ENCODE data around the gene C1orf122.

DNA sequence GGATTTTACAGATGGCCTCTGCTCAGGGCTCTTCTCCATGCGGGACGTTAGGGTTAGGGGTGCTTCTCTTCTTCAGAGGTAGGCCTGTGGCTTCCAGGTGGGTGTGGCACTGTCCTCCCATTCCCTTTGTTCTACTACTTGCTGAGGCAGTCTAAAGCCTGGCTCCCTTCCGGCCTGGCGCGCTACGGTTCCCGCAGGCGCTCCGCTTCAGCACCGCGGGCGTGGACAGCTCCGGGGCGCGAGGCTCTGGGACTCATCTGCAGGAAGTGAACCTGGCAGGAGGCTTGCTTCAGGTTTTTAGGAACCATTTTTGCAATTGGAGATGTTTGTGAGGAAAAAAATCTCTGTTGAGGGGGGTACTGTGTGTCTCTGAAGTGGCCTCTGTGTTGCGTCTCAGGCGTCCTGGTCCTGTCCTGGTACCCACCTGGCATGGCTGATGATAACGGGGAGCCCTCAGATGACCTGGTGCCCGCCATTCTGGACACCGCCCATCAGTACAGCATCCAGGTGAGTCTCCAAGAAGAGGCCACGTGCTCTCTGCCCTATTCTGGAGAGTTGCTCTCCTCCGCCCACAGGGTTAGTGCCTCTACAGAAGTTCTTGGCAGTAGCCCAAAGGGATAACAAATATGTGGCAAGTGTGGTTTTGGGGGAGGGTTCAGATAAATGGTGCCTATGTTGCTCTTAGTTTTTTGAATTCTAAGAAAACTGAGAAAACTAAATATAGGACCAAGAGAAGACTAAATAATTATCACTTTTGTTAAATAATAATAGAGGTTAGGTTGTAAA is 12.1 kb upstream of the C1orf122 start:
- no peak for TF ChIP-seq ZNF565 (CRISPR knock-in tag; conservative IDR thresholded peaks at IDR 0.05; ENCODE audit: low read depth)
- TF ChIP-seq, protein P1, sequence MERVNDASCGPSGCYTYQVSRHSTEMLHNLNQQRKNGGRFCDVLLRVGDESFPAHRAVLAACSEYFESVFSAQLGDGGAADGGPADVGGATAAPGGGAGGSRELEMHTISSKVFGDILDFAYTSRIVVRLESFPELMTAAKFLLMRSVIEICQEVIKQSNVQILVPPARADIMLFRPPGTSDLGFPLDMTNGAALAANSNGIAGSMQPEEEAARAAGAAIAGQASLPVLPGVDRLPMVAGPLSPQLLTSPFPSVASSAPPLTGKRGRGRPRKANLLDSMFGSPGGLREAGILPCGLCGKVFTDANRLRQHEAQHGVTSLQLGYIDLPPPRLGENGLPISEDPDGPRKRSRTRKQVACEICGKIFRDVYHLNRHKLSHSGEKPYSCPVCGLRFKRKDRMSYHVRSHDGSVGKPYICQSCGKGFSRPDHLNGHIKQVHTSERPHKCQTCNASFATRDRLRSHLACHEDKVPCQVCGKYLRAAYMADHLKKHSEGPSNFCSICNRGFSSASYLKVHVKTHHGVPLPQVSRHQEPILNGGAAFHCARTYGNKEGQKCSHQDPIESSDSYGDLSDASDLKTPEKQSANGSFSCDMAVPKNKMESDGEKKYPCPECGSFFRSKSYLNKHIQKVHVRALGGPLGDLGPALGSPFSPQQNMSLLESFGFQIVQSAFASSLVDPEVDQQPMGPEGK (CRISPR knock-in tag; IDR thresholded peaks at IDR 0.05; ENCODE audit: borderline replicate concordance), result no peak
- no peak for TF ChIP-seq ZNF8 (CRISPR knock-in tag; IDR thresholded peaks at IDR 0.05)
- TF ChIP-seq RARB (CRISPR knock-in tag; IDR thresholded peaks at IDR 0.05), result no peak
- TF ChIP-seq GLIS3 (CRISPR knock-in tag; IDR thresholded peaks at IDR 0.05), result no peak
- TF ChIP-seq ISL1 (CRISPR knock-in tag; IDR thresholded peaks at IDR 0.05), result no peak
- TF ChIP-seq ZFP30 (CRISPR knock-in tag; IDR thresholded peaks at IDR 0.05), result no peak
- TF ChIP-seq, protein P2, sequence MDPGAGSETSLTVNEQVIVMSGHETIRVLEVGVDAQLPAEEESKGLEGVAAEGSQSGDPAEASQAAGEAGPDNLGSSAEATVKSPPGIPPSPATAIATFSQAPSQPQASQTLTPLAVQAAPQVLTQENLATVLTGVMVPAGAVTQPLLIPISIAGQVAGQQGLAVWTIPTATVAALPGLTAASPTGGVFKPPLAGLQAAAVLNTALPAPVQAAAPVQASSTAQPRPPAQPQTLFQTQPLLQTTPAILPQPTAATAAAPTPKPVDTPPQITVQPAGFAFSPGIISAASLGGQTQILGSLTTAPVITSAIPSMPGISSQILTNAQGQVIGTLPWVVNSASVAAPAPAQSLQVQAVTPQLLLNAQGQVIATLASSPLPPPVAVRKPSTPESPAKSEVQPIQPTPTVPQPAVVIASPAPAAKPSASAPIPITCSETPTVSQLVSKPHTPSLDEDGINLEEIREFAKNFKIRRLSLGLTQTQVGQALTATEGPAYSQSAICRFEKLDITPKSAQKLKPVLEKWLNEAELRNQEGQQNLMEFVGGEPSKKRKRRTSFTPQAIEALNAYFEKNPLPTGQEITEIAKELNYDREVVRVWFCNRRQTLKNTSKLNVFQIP (CRISPR knock-in tag; IDR thresholded peaks at IDR 0.05; ENCODE audit: borderline replicate concordance, low read depth), result no peak
- TF ChIP-seq, protein P3, sequence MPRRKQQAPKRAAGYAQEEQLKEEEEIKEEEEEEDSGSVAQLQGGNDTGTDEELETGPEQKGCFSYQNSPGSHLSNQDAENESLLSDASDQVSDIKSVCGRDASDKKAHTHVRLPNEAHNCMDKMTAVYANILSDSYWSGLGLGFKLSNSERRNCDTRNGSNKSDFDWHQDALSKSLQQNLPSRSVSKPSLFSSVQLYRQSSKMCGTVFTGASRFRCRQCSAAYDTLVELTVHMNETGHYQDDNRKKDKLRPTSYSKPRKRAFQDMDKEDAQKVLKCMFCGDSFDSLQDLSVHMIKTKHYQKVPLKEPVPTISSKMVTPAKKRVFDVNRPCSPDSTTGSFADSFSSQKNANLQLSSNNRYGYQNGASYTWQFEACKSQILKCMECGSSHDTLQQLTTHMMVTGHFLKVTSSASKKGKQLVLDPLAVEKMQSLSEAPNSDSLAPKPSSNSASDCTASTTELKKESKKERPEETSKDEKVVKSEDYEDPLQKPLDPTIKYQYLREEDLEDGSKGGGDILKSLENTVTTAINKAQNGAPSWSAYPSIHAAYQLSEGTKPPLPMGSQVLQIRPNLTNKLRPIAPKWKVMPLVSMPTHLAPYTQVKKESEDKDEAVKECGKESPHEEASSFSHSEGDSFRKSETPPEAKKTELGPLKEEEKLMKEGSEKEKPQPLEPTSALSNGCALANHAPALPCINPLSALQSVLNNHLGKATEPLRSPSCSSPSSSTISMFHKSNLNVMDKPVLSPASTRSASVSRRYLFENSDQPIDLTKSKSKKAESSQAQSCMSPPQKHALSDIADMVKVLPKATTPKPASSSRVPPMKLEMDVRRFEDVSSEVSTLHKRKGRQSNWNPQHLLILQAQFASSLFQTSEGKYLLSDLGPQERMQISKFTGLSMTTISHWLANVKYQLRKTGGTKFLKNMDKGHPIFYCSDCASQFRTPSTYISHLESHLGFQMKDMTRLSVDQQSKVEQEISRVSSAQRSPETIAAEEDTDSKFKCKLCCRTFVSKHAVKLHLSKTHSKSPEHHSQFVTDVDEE (CRISPR knock-in tag; IDR thresholded peaks at IDR 0.05), result peak; percentile 33; the same call in 1 of the 2 replicates
- no peak for TF ChIP-seq TCF4 (CRISPR knock-in tag; IDR thresholded peaks at IDR 0.05; ENCODE audit: borderline replicate concordance)
- no peak for TF ChIP-seq BACH2 (CRISPR knock-in tag; IDR thresholded peaks at IDR 0.05; ENCODE audit: borderline replicate concordance)
- TF ChIP-seq CSDC2 (CRISPR knock-in tag; IDR thresholded peaks at IDR 0.05), result 0 out of 2 replicates have a peak, but pooled peaks have one; percentile 81
